SK-N-SH (cell line): ENCODE measurements around the gene ANKRD10.

Experiments used
- EZH2phosphoT487 ChIP-seq: fragments of 200-600 bp; sonication (generic); IDR thresholded peaks from 2 replicates; pipeline ENCODE4 v1.6.1; 2017; ENCODE audit warnings: low read depth, mixed run types, mild to moderate bottlenecking, antibody characterized with exemption, moderate library complexity, borderline replicate concordance
- POLR2AphosphoS5 ChIP-seq: IDR thresholded peaks from 2 replicates; pipeline ENCODE4 v1.6.1; 2012; ENCODE audit warnings: low read depth, low read length
- SMC3 ChIP-seq: IDR thresholded peaks from 2 replicates; pipeline ENCODE4 v1.6.1; 2012; ENCODE audit warnings: low read depth, low read length, improper control_type of control experiment
- TF ChIP-seq, protein P1 (sequence below): IDR thresholded peaks from 2 replicates; pipeline ENCODE4 v1.4.0; 2012; ENCODE audit warnings: low read depth, borderline replicate concordance
- TF ChIP-seq, protein P2 (sequence below): fragments of 150-350 bp; IDR thresholded peaks from 2 replicates; pipeline ENCODE4 v1.6.1; 2016; ENCODE audit warnings: mild to moderate bottlenecking, low read depth, low read length
- TF ChIP-seq, protein P3 (sequence below): fragments of 200-600 bp; sonication (generic); IDR thresholded peaks from 2 replicates; pipeline ENCODE4 v1.6.1; 2017; ENCODE audit warnings: antibody characterized with exemption, mild to moderate bottlenecking, moderate library complexity
- TF ChIP-seq, protein P4 (sequence below): fragments of 150-350 bp; IDR thresholded peaks from 2 replicates; pipeline ENCODE4 v1.6.1; 2017; ENCODE audit warnings: antibody characterized with exemption, low read length, low read depth, borderline replicate concordance

DNA sequence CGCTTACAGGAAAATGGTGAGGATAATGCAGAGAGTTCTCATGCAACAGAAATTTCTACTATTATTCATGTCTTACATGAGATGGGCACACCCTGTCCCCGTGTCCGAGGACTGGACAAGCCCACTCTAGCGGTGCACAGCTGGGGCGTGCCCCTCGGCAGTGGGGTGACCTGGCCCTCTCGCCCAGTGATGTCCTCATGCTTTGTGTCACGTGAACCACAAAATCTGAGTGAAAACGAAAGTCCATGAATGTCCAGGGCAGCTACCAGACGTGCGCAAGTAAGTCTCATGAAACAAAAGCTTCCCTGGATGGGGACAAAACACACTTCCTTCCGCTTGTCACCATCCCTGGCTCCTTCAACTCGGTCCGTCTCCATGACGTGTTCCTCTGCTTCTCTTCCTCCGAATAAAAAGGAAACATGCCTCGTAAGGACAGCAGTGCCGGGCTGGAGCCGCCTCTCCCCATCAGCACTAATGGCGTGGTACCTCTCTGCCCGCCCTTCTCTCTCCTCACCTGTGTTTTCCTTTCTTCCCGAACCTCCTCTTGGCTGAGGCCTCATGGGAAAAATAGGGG is 45.6 kb downstream of the ANKRD10 start:
- no peak for TF ChIP-seq EZH2phosphoT487
- TF ChIP-seq, protein P1, sequence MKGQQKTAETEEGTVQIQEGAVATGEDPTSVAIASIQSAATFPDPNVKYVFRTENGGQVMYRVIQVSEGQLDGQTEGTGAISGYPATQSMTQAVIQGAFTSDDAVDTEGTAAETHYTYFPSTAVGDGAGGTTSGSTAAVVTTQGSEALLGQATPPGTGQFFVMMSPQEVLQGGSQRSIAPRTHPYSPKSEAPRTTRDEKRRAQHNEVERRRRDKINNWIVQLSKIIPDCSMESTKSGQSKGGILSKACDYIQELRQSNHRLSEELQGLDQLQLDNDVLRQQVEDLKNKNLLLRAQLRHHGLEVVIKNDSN, result no peak
- TF ChIP-seq, protein P2, sequence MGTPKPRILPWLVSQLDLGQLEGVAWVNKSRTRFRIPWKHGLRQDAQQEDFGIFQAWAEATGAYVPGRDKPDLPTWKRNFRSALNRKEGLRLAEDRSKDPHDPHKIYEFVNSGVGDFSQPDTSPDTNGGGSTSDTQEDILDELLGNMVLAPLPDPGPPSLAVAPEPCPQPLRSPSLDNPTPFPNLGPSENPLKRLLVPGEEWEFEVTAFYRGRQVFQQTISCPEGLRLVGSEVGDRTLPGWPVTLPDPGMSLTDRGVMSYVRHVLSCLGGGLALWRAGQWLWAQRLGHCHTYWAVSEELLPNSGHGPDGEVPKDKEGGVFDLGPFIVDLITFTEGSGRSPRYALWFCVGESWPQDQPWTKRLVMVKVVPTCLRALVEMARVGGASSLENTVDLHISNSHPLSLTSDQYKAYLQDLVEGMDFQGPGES, result no peak
- no peak for TF ChIP-seq SMC3
- TF ChIP-seq, protein P3, sequence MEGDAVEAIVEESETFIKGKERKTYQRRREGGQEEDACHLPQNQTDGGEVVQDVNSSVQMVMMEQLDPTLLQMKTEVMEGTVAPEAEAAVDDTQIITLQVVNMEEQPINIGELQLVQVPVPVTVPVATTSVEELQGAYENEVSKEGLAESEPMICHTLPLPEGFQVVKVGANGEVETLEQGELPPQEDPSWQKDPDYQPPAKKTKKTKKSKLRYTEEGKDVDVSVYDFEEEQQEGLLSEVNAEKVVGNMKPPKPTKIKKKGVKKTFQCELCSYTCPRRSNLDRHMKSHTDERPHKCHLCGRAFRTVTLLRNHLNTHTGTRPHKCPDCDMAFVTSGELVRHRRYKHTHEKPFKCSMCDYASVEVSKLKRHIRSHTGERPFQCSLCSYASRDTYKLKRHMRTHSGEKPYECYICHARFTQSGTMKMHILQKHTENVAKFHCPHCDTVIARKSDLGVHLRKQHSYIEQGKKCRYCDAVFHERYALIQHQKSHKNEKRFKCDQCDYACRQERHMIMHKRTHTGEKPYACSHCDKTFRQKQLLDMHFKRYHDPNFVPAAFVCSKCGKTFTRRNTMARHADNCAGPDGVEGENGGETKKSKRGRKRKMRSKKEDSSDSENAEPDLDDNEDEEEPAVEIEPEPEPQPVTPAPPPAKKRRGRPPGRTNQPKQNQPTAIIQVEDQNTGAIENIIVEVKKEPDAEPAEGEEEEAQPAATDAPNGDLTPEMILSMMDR, result no peak
- TF ChIP-seq, protein P4, sequence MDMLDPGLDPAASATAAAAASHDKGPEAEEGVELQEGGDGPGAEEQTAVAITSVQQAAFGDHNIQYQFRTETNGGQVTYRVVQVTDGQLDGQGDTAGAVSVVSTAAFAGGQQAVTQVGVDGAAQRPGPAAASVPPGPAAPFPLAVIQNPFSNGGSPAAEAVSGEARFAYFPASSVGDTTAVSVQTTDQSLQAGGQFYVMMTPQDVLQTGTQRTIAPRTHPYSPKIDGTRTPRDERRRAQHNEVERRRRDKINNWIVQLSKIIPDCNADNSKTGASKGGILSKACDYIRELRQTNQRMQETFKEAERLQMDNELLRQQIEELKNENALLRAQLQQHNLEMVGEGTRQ, result no peak
- no peak for TF ChIP-seq POLR2AphosphoS5
